AG04449 (cell line): ENCODE measurements around the gene RABEP2.
"Not testable (repeated sequence)": the region's sequence is repeated elsewhere in the genome, so short reads cannot be mapped to it uniquely, and the experiment has no call there.

Source experiments
- CTCF ChIA-PET: fragments of 350-600 bp; formaldehyde crosslinking; extraction: SDS; loops from one replicate; lab custom pipeline; 2021; ENCODE audit warnings: antibody characterized with exemption; lab: Yijun Ruan, JAX
- POLR2A ChIA-PET: fragments of 400-600, 350-600 bp; formaldehyde crosslinking; extraction: SDS; loops from one replicate; lab custom pipeline; 2020; ENCODE audit warnings: antibody characterized with exemption, inconsistent platforms; lab: Yijun Ruan, JAX
- DNase-seq: peaks from one replicate; pipeline ENCODE4 v3.0.0-alpha.2; 2010; ENCODE audit warnings: low read depth, low spot score
- H3K4me3 ChIP-seq: 2 replicates; pipeline ENCODE4 v1.5.1; 2011; ENCODE audit warnings: low read depth, mild to moderate bottlenecking, control low read depth, low read length
- CTCF ChIP-seq: IDR thresholded peaks from one replicate; pipeline ENCODE4 v1.5.1; 2011; ENCODE audit warnings: mild to moderate bottlenecking, moderate library complexity, low read length, control low read depth, inconsistent platforms; ENCODE audit not compliant: insufficient read depth; ENCODE audit errors: missing control alignments

The RABEP2 gene

GRCh38 chr16:28886945-28887344 is 38.1 kb downstream of the RABEP2 start:
- H3K4me3 ChIP-seq: no peak overlapping the region
- DNase-seq: no peak
- CTCF ChIA-PET: interaction anchor here (1.0 to 1.5 kb wide), 2 partner anchors 13 to 58 kb away, joined by 3 to 5 read pairs; no protein-coding TSS in a partner anchor
- no peak for TF ChIP-seq CTCF
- POLR2A ChIA-PET: interaction anchor here (0.6 kb wide), 1 partner anchor 13 kb away, joined by 3 read pairs; no protein-coding TSS in a partner anchor

GRCh38 chr16:28884045-28884444 is 41.0 kb downstream of the RABEP2 start:
- no peak for DNase-seq
- TF ChIP-seq CTCF: no peak
- H3K4me3 ChIP-seq: no peak overlapping the region
- CTCF ChIA-PET: no interaction called here
- POLR2A ChIA-PET: no interaction called here

GRCh38 chr16:28883221-28883996 is 41.6 kb downstream of the RABEP2 start:
- DNase-seq: no peak
- TF ChIP-seq CTCF: no peak
- no peak overlapping the region for H3K4me3 ChIP-seq
- ChIA-PET POLR2A (no interaction called here), CTCF (no interaction called here)

- ChIA-PET POLR2A (no interaction called here), CTCF (no interaction called here)
- no peak for DNase-seq
- H3K4me3 ChIP-seq: no peak overlapping the region
- no peak for TF ChIP-seq CTCF
Observed at GRCh38 chr16:28882551-28883160, 42.4 kb downstream of the RABEP2 start.

GRCh38 chr16:28881565-28881964 is 43.5 kb downstream of the RABEP2 start:
- DNase-seq, H3K4me3 ChIP-seq, POLR2A ChIA-PET: not testable (repeated sequence)
- CTCF ChIA-PET: interaction anchor here (0.7 kb wide), 1 partner anchor 17 kb away, joined by 3 read pairs; no protein-coding TSS in a partner anchor

GRCh38 chr16:28880955-28881354 is 44.1 kb downstream of the RABEP2 start:
- no peak overlapping the region for H3K4me3 ChIP-seq
- POLR2A ChIA-PET: no interaction called here

More at GRCh38 chr16:28880955-28881354, 44.1 kb downstream of the RABEP2 start:
- CTCF ChIA-PET: interaction anchor here (0.7 to 0.9 kb wide), 2 partner anchors 9 to 16 kb away, joined by 3 read pairs; no protein-coding TSS in a partner anchor
- TF ChIP-seq CTCF: no peak
- DNase-seq: no peak
